Esophagus squamous epithelium (tissue), 4 donors: ENCODE data around the gene LOXHD1.

Experiments used
- CTCF ChIP-seq, 6 experiments: fragments of 450-650 bp in 4 of 6; fragments of 200-600 bp in 2 of 6; sonication (generic) in 2 of 6; IDR thresholded peaks; one replicate each; pipeline ENCODE4 v1.5.1; 2016 to 2019; ENCODE audit warnings: antibody characterized with exemption in 6 of 6, mild to moderate bottlenecking in 4 of 6, moderate library complexity in 4 of 6
- POLR2A ChIP-seq, 4 donors: fragments of 450-650 bp; IDR thresholded peaks; one replicate each; pipeline ENCODE4 v1.6.1; 2017; ENCODE audit warnings: antibody characterized with exemption in 4 of 4, mild to moderate bottlenecking in 4 of 4, moderate library complexity in 3 of 4

- TF ChIP-seq CTCF (IDR thresholded peaks at IDR 0.05), result no peak
- no peak for TF ChIP-seq POLR2A (IDR thresholded peaks at IDR 0.05)
Observed at GRCh38 chr18:46615720-46616119, 41.3 kb downstream of the LOXHD1 start.
